ENCODE results near the gene HTRA1.

HTRA1 gene

GRCh38 chr10:122508021-122508420, 46.7 kb downstream of the HTRA1 start:
- DNase-seq, result no peak
- peak overlapping the region; percentile 34 for H2BK12ac ChIP-seq (ENCODE audit: low read length)
- no peak overlapping the region for H3K4me3 ChIP-seq (ENCODE audit: low read depth, low read length)
- H3K18ac ChIP-seq (ENCODE audit: low read length), result no peak overlapping the region
- peaks cover 20 to 36% of the 10 kb centered on the region in 2 experiments for H3K4me1 ChIP-seq (ENCODE audit: control insufficient read depth in 1 of 2, insufficient read depth in 2 of 2, low read length in 2 of 2)
- no peak overlapping the region for H3K9ac ChIP-seq (ENCODE audit: low read length)
- no peak overlapping the region for H4K91ac ChIP-seq (ENCODE audit: low read depth, low read length)
- no peak overlapping the region for H2AFZ ChIP-seq (ENCODE audit: insufficient read depth, low read length, poor library complexity)
- no peak overlapping the region for H3K27ac ChIP-seq (ENCODE audit: low read depth, low read length)
- H3K27me3 ChIP-seq (ENCODE audit: insufficient read depth, low read length), result no peaks in the 10 kb centered on the region
- H3K79me1 ChIP-seq (ENCODE audit: low read length), result peaks cover 15% of the 10 kb centered on the region
- H3K14ac ChIP-seq (ENCODE audit: low read length), result no peak overlapping the region
- H3K9me3 ChIP-seq (ENCODE audit: insufficient read depth, low read depth, low read length), result no peaks in the 10 kb centered on the region
- WGBS (ENCODE audit: extremely low coverage, insufficient coverage, insufficient read length), result no CpG with 5 or more reads among the region's 5 CpGs
- H2AK5ac ChIP-seq (ENCODE audit: low read length), result no peak overlapping the region
- no peaks in the 10 kb centered on the region for H3K79me2 ChIP-seq (ENCODE audit: control insufficient read depth, insufficient read depth, low read length, poor library complexity)
- no peak overlapping the region for H4K12ac ChIP-seq (ENCODE audit: low read depth, low read length)
- H2BK120ac ChIP-seq (ENCODE audit: insufficient read depth, low read length, poor library complexity), result no peak overlapping the region
- no peak overlapping the region for H3K4ac ChIP-seq (ENCODE audit: low read depth, low read length)
- peaks cover 14 to 15% of the 10 kb centered on the region in 2 experiments for H3K36me3 ChIP-seq (ENCODE audit: control insufficient read depth in 1 of 2, insufficient read depth in 2 of 2, low read length in 2 of 2)
- no peak overlapping the region for H3K23ac ChIP-seq (ENCODE audit: low read length)
- H4K8ac ChIP-seq (ENCODE audit: low read depth, low read length), result no peak overlapping the region
- no peak overlapping the region for H2BK5ac ChIP-seq (ENCODE audit: low read depth, low read length, poor library complexity)
- no peak overlapping the region for H3K4me2 ChIP-seq (ENCODE audit: low read length)

- no peak overlapping the region for H3K23ac ChIP-seq (ENCODE audit: low read length)
- no peaks in the 10 kb centered on the region for H3K27me3 ChIP-seq (ENCODE audit: insufficient read depth, low read length)
- H3K4me2 ChIP-seq (ENCODE audit: low read length), result no peak overlapping the region
- H3K18ac ChIP-seq (ENCODE audit: low read length), result no peak overlapping the region
- no peak overlapping the region for H2BK5ac ChIP-seq (ENCODE audit: low read depth, low read length, poor library complexity)
- H2AFZ ChIP-seq (ENCODE audit: insufficient read depth, low read length, poor library complexity), result no peak overlapping the region
- no peak overlapping the region for H4K12ac ChIP-seq (ENCODE audit: low read depth, low read length)
- peaks cover 14 to 20% of the 10 kb centered on the region in 2 experiments for H3K36me3 ChIP-seq (ENCODE audit: control insufficient read depth in 1 of 2, insufficient read depth in 2 of 2, low read length in 2 of 2)
- DNase-seq, result no peak
- peak overlapping the region; percentile 80 for H4K91ac ChIP-seq (ENCODE audit: low read depth, low read length)
- H3K27ac ChIP-seq (ENCODE audit: low read depth, low read length), result no peak overlapping the region
- WGBS (ENCODE audit: extremely low coverage, insufficient coverage, insufficient read length), result no CpG with 5 or more reads among the region's 11 CpGs
- H3K79me2 ChIP-seq (ENCODE audit: control insufficient read depth, insufficient read depth, low read length, poor library complexity), result no peaks in the 10 kb centered on the region
- peaks cover 13 to 25% of the 10 kb centered on the region in 2 experiments for H3K4me1 ChIP-seq (ENCODE audit: control insufficient read depth in 1 of 2, insufficient read depth in 2 of 2, low read length in 2 of 2)
- H2BK120ac ChIP-seq (ENCODE audit: insufficient read depth, low read length, poor library complexity), result peak overlapping the region; percentile 22
- peak overlapping the region; percentile 28 for H4K8ac ChIP-seq (ENCODE audit: low read depth, low read length)
- H3K9ac ChIP-seq (ENCODE audit: low read length), result no peak overlapping the region
- H3K4me3 ChIP-seq (ENCODE audit: low read depth, low read length), result no peak overlapping the region
- peak overlapping the region; percentile 42 for H2BK12ac ChIP-seq (ENCODE audit: low read length)
- no peaks in the 10 kb centered on the region for H3K9me3 ChIP-seq (ENCODE audit: insufficient read depth, low read depth, low read length)
- no peak overlapping the region for H3K4ac ChIP-seq (ENCODE audit: low read depth, low read length)
- H2AK5ac ChIP-seq (ENCODE audit: low read length), result no peak overlapping the region
- no peak overlapping the region for H3K14ac ChIP-seq (ENCODE audit: low read length)
- peaks cover 7% of the 10 kb centered on the region for H3K79me1 ChIP-seq (ENCODE audit: low read length)
Measured at GRCh38 chr10:122509323-122509722, 48.0 kb downstream of the HTRA1 start.

GRCh38 chr10:122510326-122510725, 49.0 kb downstream of the HTRA1 start:
- Histone ChIP-seq H2AK5ac (ENCODE audit: low read length) (peak overlapping the region; percentile 50), H3K9ac (ENCODE audit: low read length) (no peak overlapping the region), H3K79me2 (ENCODE audit: control insufficient read depth, insufficient read depth, low read length, poor library complexity) (no peaks in the 10 kb centered on the region), H2AFZ (ENCODE audit: insufficient read depth, low read length, poor library complexity) (no peak overlapping the region), H4K12ac (ENCODE audit: low read depth, low read length) (no peak overlapping the region), H3K14ac (ENCODE audit: low read length) (peak overlapping the region; percentile 19), H4K8ac (ENCODE audit: low read depth, low read length) (no peak overlapping the region), H3K27ac (ENCODE audit: low read depth, low read length) (no peak overlapping the region), H3K9me3 (ENCODE audit: insufficient read depth, low read depth, low read length) (no peaks in the 10 kb centered on the region), H3K18ac (ENCODE audit: low read length) (no peak overlapping the region), H3K27me3 (ENCODE audit: insufficient read depth, low read length) (no peaks in the 10 kb centered on the region), H3K36me3 (ENCODE audit: control insufficient read depth in 1 of 2, insufficient read depth in 2 of 2, low read length in 2 of 2) (peaks cover 16 to 28% of the 10 kb centered on the region in 2 experiments), H2BK12ac (ENCODE audit: low read length) (no peak overlapping the region), H3K4ac (ENCODE audit: low read depth, low read length) (no peak overlapping the region), H3K79me1 (ENCODE audit: low read length) (peaks cover 1% of the 10 kb centered on the region), H3K23ac (ENCODE audit: low read length) (no peak overlapping the region), H3K4me1 (ENCODE audit: control insufficient read depth in 1 of 2, insufficient read depth in 2 of 2, low read length in 2 of 2) (peaks cover 13 to 20% of the 10 kb centered on the region in 2 experiments), H2BK120ac (ENCODE audit: insufficient read depth, low read length, poor library complexity) (no peak overlapping the region), H2BK5ac (ENCODE audit: low read depth, low read length, poor library complexity) (no peak overlapping the region), H3K4me3 (ENCODE audit: low read depth, low read length) (no peak overlapping the region), H4K91ac (ENCODE audit: low read depth, low read length) (no peak overlapping the region), H3K4me2 (ENCODE audit: low read length) (no peak overlapping the region)
- WGBS (ENCODE audit: extremely low coverage, insufficient coverage, insufficient read length), result no CpG with 5 or more reads among the region's 11 CpGs
- no peak for DNase-seq

- no peak overlapping the region for H4K91ac ChIP-seq (ENCODE audit: low read depth, low read length)
- H3K27ac ChIP-seq (ENCODE audit: low read depth, low read length), result no peak overlapping the region
- H3K27me3 ChIP-seq (ENCODE audit: insufficient read depth, low read length), result no peaks in the 10 kb centered on the region
- no peak overlapping the region for H2AK5ac ChIP-seq (ENCODE audit: low read length)
- no peak overlapping the region for H2BK12ac ChIP-seq (ENCODE audit: low read length)
- no CpG with 5 or more reads among the region's 3 CpGs for WGBS (ENCODE audit: extremely low coverage, insufficient coverage, insufficient read length)
- H3K36me3 ChIP-seq (ENCODE audit: control insufficient read depth in 1 of 2, insufficient read depth in 2 of 2, low read length in 2 of 2), result peaks cover 20 to 31% of the 10 kb centered on the region in 2 experiments
- no peak overlapping the region for H4K8ac ChIP-seq (ENCODE audit: low read depth, low read length)
- no peak overlapping the region for H3K4me3 ChIP-seq (ENCODE audit: low read depth, low read length)
- no peak overlapping the region for H2BK120ac ChIP-seq (ENCODE audit: insufficient read depth, low read length, poor library complexity)
- H3K4ac ChIP-seq (ENCODE audit: low read depth, low read length), result no peak overlapping the region
- H2BK5ac ChIP-seq (ENCODE audit: low read depth, low read length, poor library complexity), result no peak overlapping the region
- H4K12ac ChIP-seq (ENCODE audit: low read depth, low read length), result no peak overlapping the region
- H3K4me2 ChIP-seq (ENCODE audit: low read length), result no peak overlapping the region
- H3K23ac ChIP-seq (ENCODE audit: low read length), result no peak overlapping the region
- H3K79me1 ChIP-seq (ENCODE audit: low read length), result peaks cover 1% of the 10 kb centered on the region
- H2AFZ ChIP-seq (ENCODE audit: insufficient read depth, low read length, poor library complexity), result no peak overlapping the region
- no peak overlapping the region for H3K18ac ChIP-seq (ENCODE audit: low read length)
- no peak overlapping the region for H3K14ac ChIP-seq (ENCODE audit: low read length)
- H3K4me1 ChIP-seq (ENCODE audit: control insufficient read depth in 1 of 2, insufficient read depth in 2 of 2, low read length in 2 of 2), result peaks cover 13 to 20% of the 10 kb centered on the region in 2 experiments
- no peaks in the 10 kb centered on the region for H3K79me2 ChIP-seq (ENCODE audit: control insufficient read depth, insufficient read depth, low read length, poor library complexity)
- no peak for DNase-seq
- H3K9ac ChIP-seq (ENCODE audit: low read length), result no peak overlapping the region
- H3K9me3 ChIP-seq (ENCODE audit: insufficient read depth, low read depth, low read length), result no peaks in the 10 kb centered on the region
Measured at GRCh38 chr10:122510736-122511135, 49.4 kb downstream of the HTRA1 start.

Data from trophoblast cell (in vitro differentiated cells and primary cell).